Measurements from ENCODE around the gene RABEP2.

GRCh38 chr16:28930203-28930602 is 5.2 kb upstream of the RABEP2 start:
- TF ChIP-seq CTCF (conservative IDR thresholded peaks at IDR 0.05; ENCODE audit: low read depth, low read length) (no peak), EZH2 (IDR thresholded peaks at IDR 0.05; ENCODE audit: low read length, unreplicated experiment) (no peak)

Data from PC-3 (cell line).